ENCODE measurements around the gene ADRA2B. TPM values are rescaled to one million over a fixed set of nuclear protein-coding genes. Genes with fewer than 3 reads are reported as not detected.
"Not testable (repeated sequence)": the region's sequence is repeated elsewhere in the genome, so short reads cannot be mapped to it uniquely, and the experiment has no call there.

ADRA2B gene
- total RNA-seq, 2 donors from 2014 or later: 3.5 to 4.5 TPM

DNA sequence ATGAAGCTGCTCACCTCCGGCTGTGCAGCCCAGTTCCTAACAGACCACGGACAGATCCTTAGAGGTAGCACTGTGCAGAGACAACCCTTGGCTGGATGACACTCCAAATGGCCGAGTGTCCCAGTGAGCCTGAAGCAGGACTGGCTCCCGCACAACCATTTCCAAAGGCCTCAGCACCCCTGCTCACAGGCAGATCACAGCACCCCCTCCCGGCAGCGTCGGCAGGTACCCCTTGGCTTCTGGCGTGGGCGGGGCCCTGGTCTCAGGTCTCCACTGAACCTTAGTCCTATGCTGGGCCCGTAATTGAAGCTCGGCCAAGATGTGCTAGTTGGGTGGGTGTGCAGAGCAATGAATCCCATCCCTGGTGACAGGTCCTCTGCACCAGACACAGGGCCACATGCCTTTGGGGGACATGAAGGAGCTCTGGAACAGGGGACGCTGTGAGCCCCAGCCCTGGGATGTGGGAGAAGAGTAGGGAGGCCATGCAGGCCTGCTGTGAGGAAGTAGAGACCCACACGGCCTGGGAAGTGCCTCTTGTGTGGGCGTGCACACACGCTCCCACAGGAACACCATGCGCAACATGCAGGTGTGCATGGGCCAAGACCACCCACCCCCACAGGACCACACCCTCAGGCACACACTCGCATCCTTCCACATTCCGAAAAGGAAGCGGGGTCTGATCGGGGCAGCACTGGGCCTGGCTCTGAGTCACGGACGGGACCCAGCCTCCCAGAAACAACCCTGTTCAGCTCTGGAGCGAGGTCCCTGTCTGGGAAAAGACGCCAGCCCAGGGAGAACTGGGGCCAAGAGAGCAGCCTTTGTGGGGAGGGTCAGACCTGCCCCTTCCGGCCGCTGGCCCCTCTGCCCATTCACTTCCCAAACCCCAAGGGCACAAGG, 26.1 kb upstream of the ADRA2B start:
- ATAC-seq (ENCODE audit: insufficient number of reproducible peaks, low FRiP score, low read depth) (no peak), DNase-seq (ENCODE audit: low spot score) (no peak)
- Histone ChIP-seq H3K36me3 (no peaks in the 10 kb centered on the region), H3K9me3 (no peaks in the 10 kb centered on the region), H3K4me1 (ENCODE audit: control insufficient read depth in 1 of 2, low read depth in 2 of 2) (peaks cover 18 to 40% of the 10 kb centered on the region in 2 donors), H3K27me3 (replicated peaks; ENCODE audit: insufficient read depth) (no peaks in the 10 kb centered on the region), H3K27ac (no peak overlapping the region), H3K4me3 (no peak overlapping the region)
- TF ChIP-seq, protein P1, sequence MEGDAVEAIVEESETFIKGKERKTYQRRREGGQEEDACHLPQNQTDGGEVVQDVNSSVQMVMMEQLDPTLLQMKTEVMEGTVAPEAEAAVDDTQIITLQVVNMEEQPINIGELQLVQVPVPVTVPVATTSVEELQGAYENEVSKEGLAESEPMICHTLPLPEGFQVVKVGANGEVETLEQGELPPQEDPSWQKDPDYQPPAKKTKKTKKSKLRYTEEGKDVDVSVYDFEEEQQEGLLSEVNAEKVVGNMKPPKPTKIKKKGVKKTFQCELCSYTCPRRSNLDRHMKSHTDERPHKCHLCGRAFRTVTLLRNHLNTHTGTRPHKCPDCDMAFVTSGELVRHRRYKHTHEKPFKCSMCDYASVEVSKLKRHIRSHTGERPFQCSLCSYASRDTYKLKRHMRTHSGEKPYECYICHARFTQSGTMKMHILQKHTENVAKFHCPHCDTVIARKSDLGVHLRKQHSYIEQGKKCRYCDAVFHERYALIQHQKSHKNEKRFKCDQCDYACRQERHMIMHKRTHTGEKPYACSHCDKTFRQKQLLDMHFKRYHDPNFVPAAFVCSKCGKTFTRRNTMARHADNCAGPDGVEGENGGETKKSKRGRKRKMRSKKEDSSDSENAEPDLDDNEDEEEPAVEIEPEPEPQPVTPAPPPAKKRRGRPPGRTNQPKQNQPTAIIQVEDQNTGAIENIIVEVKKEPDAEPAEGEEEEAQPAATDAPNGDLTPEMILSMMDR (IDR thresholded peaks at IDR 0.05): no peak

GRCh38 chr2:96141624-96141967, 25.2 kb upstream of the ADRA2B start:
- not testable (repeated sequence) for ATAC-seq (ENCODE audit: insufficient number of reproducible peaks, low FRiP score, low read depth); H3K4me3 ChIP-seq; DNase-seq (ENCODE audit: low spot score); H3K9me3 ChIP-seq; H3K36me3 ChIP-seq; H3K27ac ChIP-seq; H3K27me3 ChIP-seq (replicated peaks; ENCODE audit: insufficient read depth)
- H3K4me1 ChIP-seq (ENCODE audit: control insufficient read depth in 1 of 2, low read depth in 2 of 2): peaks cover 10 to 31% of the 10 kb centered on the region in 2 donors

GRCh38 chr2:96140941-96141623, 24.7 kb upstream of the ADRA2B start:
- H3K9me3 ChIP-seq: no peaks in the 10 kb centered on the region

GRCh38 chr2:96139181-96139758, 22.9 kb upstream of the ADRA2B start:
- H3K27ac ChIP-seq: no peak overlapping the region
- ATAC-seq (ENCODE audit: insufficient number of reproducible peaks, low FRiP score, low read depth) (no peak), DNase-seq (ENCODE audit: low spot score) (no peak)
- H3K4me1 ChIP-seq (ENCODE audit: control insufficient read depth in 1 of 2, low read depth in 2 of 2): peaks cover 0 to 12% of the 10 kb centered on the region in 2 donors
- no peaks in the 10 kb centered on the region for H3K9me3 ChIP-seq
- TF ChIP-seq, protein P1 (IDR thresholded peaks at IDR 0.05): no peak
- H3K27me3 ChIP-seq (replicated peaks; ENCODE audit: insufficient read depth): no peaks in the 10 kb centered on the region
- H3K4me3 ChIP-seq: no peak overlapping the region
- no peaks in the 10 kb centered on the region for H3K36me3 ChIP-seq

More at GRCh38 chr2:96140941-96141623, 24.7 kb upstream of the ADRA2B start:
- DNase-seq (ENCODE audit: low spot score) (no peak), ATAC-seq (ENCODE audit: insufficient number of reproducible peaks, low FRiP score, low read depth) (no peak)
- H3K4me3 ChIP-seq: no peak overlapping the region
- H3K27me3 ChIP-seq (replicated peaks; ENCODE audit: insufficient read depth): no peaks in the 10 kb centered on the region
- TF ChIP-seq, protein P1 (IDR thresholded peaks at IDR 0.05): no peak
- H3K36me3 ChIP-seq: no peaks in the 10 kb centered on the region
- peaks cover 6 to 26% of the 10 kb centered on the region in 2 donors for H3K4me1 ChIP-seq (ENCODE audit: control insufficient read depth in 1 of 2, low read depth in 2 of 2)
- no peak overlapping the region for H3K27ac ChIP-seq

GRCh38 chr2:96138179-96139145, 22.1 kb upstream of the ADRA2B start, which contains the start of gene ASTL:
TSS of gene ASTL (minus strand) at chr2:96138502. CDS start at chr2:96138436, 66 bp downstream.
- Histone ChIP-seq H3K4me3 (no peak within 1 kb of the TSS), H3K27me3 (replicated peaks; ENCODE audit: insufficient read depth) (no peaks in the 10 kb centered on the region), H3K27ac (no peak within 1 kb of the TSS), H3K36me3 (no peaks in the 10 kb centered on the region), H3K9me3 (no peaks in the 10 kb centered on the region), H3K4me1 (ENCODE audit: control insufficient read depth in 1 of 2, low read depth in 2 of 2) (peaks cover 0 to 4% of the 10 kb centered on the region in 2 donors)
- ATAC-seq (ENCODE audit: insufficient number of reproducible peaks, low FRiP score, low read depth) (no peak), DNase-seq (ENCODE audit: low spot score) (no peak)
- TF ChIP-seq, protein P1 (IDR thresholded peaks at IDR 0.05): peak; percentile 54

Measured in thoracic aorta (tissue), 2 donors.